NCI-H2107 treated with DMSO at 0.1 percent for 48 hours (cell line): ENCODE measurements around the gene SFXN5.

Experiments
- DNase-seq: peaks from one replicate; lab custom pipeline; 2025; ENCODE audit not compliant: unreplicated experiment; lab: John Stamatoyannopoulos, UW

Gene SFXN5

GRCh38 chr2:72926368-72926767 is 145.1 kb downstream of the SFXN5 start:
- no peak for DNase-seq

- DNase-seq: no peak
These were observed 146.1 kb downstream of the SFXN5 start for GRCh38 chr2:72925328-72925943.

- DNase-seq: no peak
These were observed 146.9 kb downstream of the SFXN5 start for GRCh38 chr2:72924353-72925240.

- DNase-seq: no peak
These were observed 147.6 kb downstream of the SFXN5 start for GRCh38 chr2:72923833-72924352.

- no peak for DNase-seq
These were observed 149.7 kb downstream of the SFXN5 start for GRCh38 chr2:72921853-72922252.

- DNase-seq: no peak
These were observed 150.2 kb downstream of the SFXN5 start for GRCh38 chr2:72921088-72921851.

- no peak for DNase-seq
These were observed 151.0 kb downstream of the SFXN5 start for GRCh38 chr2:72920318-72921087.

- no peak for DNase-seq
These were observed 151.8 kb downstream of the SFXN5 start for GRCh38 chr2:72919414-72920317.

- DNase-seq: no peak
These were observed 153.5 kb downstream of the SFXN5 start for GRCh38 chr2:72917877-72918553.

GRCh38 chr2:72917138-72917876 is 154.2 kb downstream of the SFXN5 start, which contains the start of gene EMX1:
Gene EMX1, plus strand, starts transcription at chr2:72917519. Its CDS starts 334 bp downstream, at chr2:72917853.
- DNase-seq: peak; percentile 24

GRCh38 chr2:72916743-72917137 is 154.8 kb downstream of the SFXN5 start:
- no peak for DNase-seq

- DNase-seq: peak; percentile 12
These were observed 155.4 kb downstream of the SFXN5 start for GRCh38 chr2:72915907-72916742.

- DNase-seq: no peak
These were observed 156.1 kb downstream of the SFXN5 start for GRCh38 chr2:72915320-72915906.

GRCh38 chr2:72914589-72915319 is 156.8 kb downstream of the SFXN5 start:
- no peak for DNase-seq

GRCh38 chr2:72914206-72914559 is 157.3 kb downstream of the SFXN5 start:
- no peak for DNase-seq

GRCh38 chr2:72913486-72914205 is 157.9 kb downstream of the SFXN5 start:
- DNase-seq: no peak
